ENCODE measurements around the gene SERGEF. TPM values are rescaled to one million over a fixed set of nuclear protein-coding genes. Genes with fewer than 3 reads are reported as not detected.
A peak's percentile ranks its signal among the peaks of the same experiment; 100 is the strongest.

Gene SERGEF
- total and polyA plus RNA-seq, 2 of the 4 experiments (the other 2 are of a cell fraction) = 12.2 to 18.1 TPM

DNA sequence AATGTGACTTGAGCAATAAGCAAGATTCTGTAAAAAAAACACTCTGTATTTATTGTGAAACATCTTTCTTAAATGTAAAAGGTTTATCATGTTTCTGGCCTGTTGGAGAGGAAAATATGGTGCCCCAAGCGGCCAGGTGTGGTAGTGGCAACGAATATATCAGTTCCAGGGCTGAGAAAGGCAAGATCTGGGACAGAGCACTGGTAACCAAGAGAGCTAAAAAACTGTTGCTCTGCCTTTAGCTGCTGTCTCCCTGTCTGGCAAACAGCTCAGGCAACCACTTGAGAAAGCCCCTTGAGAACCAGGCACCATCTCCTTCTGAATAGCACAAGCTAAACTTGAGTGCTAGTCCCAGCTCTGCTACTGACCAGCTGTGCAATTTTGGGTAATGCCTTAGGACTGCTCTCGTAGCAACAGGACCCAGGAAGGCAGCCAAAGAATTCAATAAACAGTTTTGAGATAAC lies 148.3 kb downstream of the SERGEF start:
- no peak overlapping the region for H2AK9ac ChIP-seq (replicated peaks; ENCODE audit: low read depth, low read length, poor library complexity)
- CTCF ChIA-PET = interaction anchor here (0.5 to 1.6 kb wide), 5 partner anchors 14 to 133 kb away, joined by 3 to 4 read pairs (median 3); no protein-coding TSS in a partner anchor
- no peak overlapping the region for H3K18ac ChIP-seq (ENCODE audit: low read depth, low read length)
- in situ Hi-C loops (cut with MboI; ENCODE audit: low sequenced_read_pairs) = no loop called here
- no peak overlapping the region for H3K27ac ChIP-seq (ENCODE audit: insufficient read depth, low read length)
- H2AFZ ChIP-seq (replicated peaks; ENCODE audit: low read length, poor library complexity) = no peak overlapping the region
- no peak overlapping the region for H4K5ac ChIP-seq (ENCODE audit: low read depth, low read length)
- WGBS, 2 experiments (ENCODE audit: extremely low coverage in 2 of 2, insufficient read length in 1 of 2) = 7% methylated on average over 3 of the region's 3 CpGs; no CpG with 5 or more reads in 1 of the 2 experiments
- no peak overlapping the region for H2BK15ac ChIP-seq (ENCODE audit: low read depth, low read length)
- H2BK20ac ChIP-seq (ENCODE audit: low read depth, low read length) = no peak overlapping the region
- H3K27me3 ChIP-seq (ENCODE audit: control insufficient read depth, insufficient read depth, low read length) = no peaks in the 10 kb centered on the region
- H3K36me3 ChIP-seq (ENCODE audit: control insufficient read depth, insufficient read depth, low read length) = no peaks in the 10 kb centered on the region
- H3K4me1 ChIP-seq (ENCODE audit: control insufficient read depth, insufficient read depth, low read length) = peaks cover 2% of the 10 kb centered on the region; the same call in 1 of the 2 replicates
- DNase-seq (no peak), ATAC-seq (ENCODE audit: low read depth) (no peak)
- no peaks in the 10 kb centered on the region for H3K79me1 ChIP-seq (ENCODE audit: low read depth in 1 of 2, low read length in 2 of 2)
- POLR2A ChIA-PET (ENCODE audit: unreplicated experiment) = no interaction called here
- no peak overlapping the region for H3K14ac ChIP-seq (replicated peaks; ENCODE audit: low read depth, low read length)
- H2BK120ac ChIP-seq (ENCODE audit: low read depth, low read length) = no peak overlapping the region
- H4K8ac ChIP-seq (ENCODE audit: low read depth in 2 of 2, low read length in 2 of 2) = no peak overlapping the region
- intact Hi-C loops (cut with micrococcal nuclease) = no loop called here
- no peak overlapping the region for H2BK5ac ChIP-seq (ENCODE audit: low read depth, low read length, poor library complexity, severe bottlenecking)
- H3K9ac ChIP-seq (ENCODE audit: low read depth, low read length) = no peak overlapping the region
- no peak overlapping the region for H3K23ac ChIP-seq (ENCODE audit: low read depth, low read length)
- dilution Hi-C loops (cut with HindIII; ENCODE audit: low sequenced_read_pairs, unreplicated experiment) = no loop called here
- H3K4me2 ChIP-seq (ENCODE audit: low read depth, low read length) = no peak overlapping the region
- no peak overlapping the region for H3K56ac ChIP-seq (ENCODE audit: extremely low read depth, insufficient read depth, low read length)
- no peaks in the 10 kb centered on the region; the same call in 1 of the 2 replicates for H4K20me1 ChIP-seq (ENCODE audit: insufficient read depth, low read length)
- no TSS peak for BruUV-seq (replicated peaks)
- no peak overlapping the region for H4K91ac ChIP-seq (ENCODE audit: insufficient read depth, low read depth, low read length)
- H2AK5ac ChIP-seq (ENCODE audit: low read depth, low read length) = no peak overlapping the region
- H3K9me3 ChIP-seq (ENCODE audit: control insufficient read depth, insufficient read depth, low read length) = no peaks in the 10 kb centered on the region
- H3K4ac ChIP-seq (ENCODE audit: low read depth, low read length) = no peak overlapping the region
- TF ChIP-seq, protein P1, sequence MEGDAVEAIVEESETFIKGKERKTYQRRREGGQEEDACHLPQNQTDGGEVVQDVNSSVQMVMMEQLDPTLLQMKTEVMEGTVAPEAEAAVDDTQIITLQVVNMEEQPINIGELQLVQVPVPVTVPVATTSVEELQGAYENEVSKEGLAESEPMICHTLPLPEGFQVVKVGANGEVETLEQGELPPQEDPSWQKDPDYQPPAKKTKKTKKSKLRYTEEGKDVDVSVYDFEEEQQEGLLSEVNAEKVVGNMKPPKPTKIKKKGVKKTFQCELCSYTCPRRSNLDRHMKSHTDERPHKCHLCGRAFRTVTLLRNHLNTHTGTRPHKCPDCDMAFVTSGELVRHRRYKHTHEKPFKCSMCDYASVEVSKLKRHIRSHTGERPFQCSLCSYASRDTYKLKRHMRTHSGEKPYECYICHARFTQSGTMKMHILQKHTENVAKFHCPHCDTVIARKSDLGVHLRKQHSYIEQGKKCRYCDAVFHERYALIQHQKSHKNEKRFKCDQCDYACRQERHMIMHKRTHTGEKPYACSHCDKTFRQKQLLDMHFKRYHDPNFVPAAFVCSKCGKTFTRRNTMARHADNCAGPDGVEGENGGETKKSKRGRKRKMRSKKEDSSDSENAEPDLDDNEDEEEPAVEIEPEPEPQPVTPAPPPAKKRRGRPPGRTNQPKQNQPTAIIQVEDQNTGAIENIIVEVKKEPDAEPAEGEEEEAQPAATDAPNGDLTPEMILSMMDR (conservative IDR thresholded peaks at IDR 0.05; ENCODE audit: low read depth, low read length) = peak; percentile 26; the same call in 1 of the 2 replicates
- TF ChIP-seq RFX5 (IDR thresholded peaks at IDR 0.05; ENCODE audit: low read depth, low read length) = no peak
- TF ChIP-seq FOS (IDR thresholded peaks at IDR 0.05; ENCODE audit: low read depth, low read length) = no peak
- no peak for TF ChIP-seq POLR2A (IDR thresholded peaks at IDR 0.05; ENCODE audit: low read depth, low read length)
- no peak overlapping the region for H3K4me3 ChIP-seq (ENCODE audit: insufficient read depth, low read depth, low read length)
- 0 out of 2 replicates have a peak, but pooled peaks cover 6% of the 10 kb centered on the region for H3K9me1 ChIP-seq (ENCODE audit: insufficient read depth, low read length)

Measured in IMR-90 (cell line).